HepG2 (cell line): ENCODE results near the gene AHCTF1. TPM values are rescaled to one million over a fixed set of nuclear protein-coding genes. Genes with fewer than 3 reads are reported as not detected.

Source experiments
- ATAC-seq: fragments of 200-7000 bp; cut with Tn5 transposase; 3 replicates; pipeline ENCODE4 v1.9.1; 2020; ENCODE audit warnings: mild to moderate bottlenecking, moderate library complexity
- BruUV-seq: library from RNA; stranded (reverse); fragments of 400-500 nt; replicated peaks from 2 replicates; lab custom pipeline; 2021; lab: Mats Ljungman, UMichigan
- CTCF ChIA-PET: fragments of 300-600 bp; formaldehyde crosslinking; extraction: SDS; loops from one replicate; lab custom pipeline; 2021; ENCODE audit warnings: low total read pairs, inconsistent platforms, low intra/inter-chr PET ratio; lab: Yijun Ruan, JAX
- POLR2A ChIA-PET: fragments of 350-600 bp; sonication (Branson Sonifier 250); formaldehyde crosslinking; loops from one replicate; lab custom pipeline; 2020; ENCODE audit warnings: antibody characterized with exemption, inconsistent platforms; lab: Yijun Ruan, JAX
- DNase-seq: peaks from one replicate; pipeline ENCODE4 v3.0.0-alpha.2; 2015; ENCODE audit warnings: low spot score
- FAIRE-seq: peaks from 3 replicates; lab custom pipeline; 2011; peaks lifted over from hg19 to GRCh38; lab: Jason Lieb, UNC
- H2AFZ ChIP-seq: one replicate; pipeline ENCODE4 v1.6.1; 2011; ENCODE audit warnings: low read length, inconsistent platforms
- H3K27ac ChIP-seq: fragments of 300-600 bp; 3 replicates; pipeline ENCODE4 v1.8.0; 2011; ENCODE audit warnings: mixed run types, mild to moderate bottlenecking, mixed read lengths, low read length, inconsistent platforms; ENCODE audit not compliant: insufficient read depth; ENCODE audit errors: extremely low read length
- H3K27me3 ChIP-seq, 2 experiments: fragments of 200-600 bp in 1 of 2; 2 replicates in 1 of 2; 3 replicates in 1 of 2; pipeline versions ENCODE4 v1.6.0 to v1.8.0; 2011; ENCODE audit warnings: low read length in 2 of 2, mild to moderate bottlenecking in 2 of 2, moderate library complexity in 2 of 2, inconsistent platforms in 1 of 2; ENCODE audit not compliant: insufficient read depth in 2 of 2, control insufficient read depth in 1 of 2
- H3K36me3 ChIP-seq, 2 experiments: fragments of 200-600 bp in 1 of 2; replicated peaks in 1 of 2; 2 replicates in 1 of 2; 3 replicates in 1 of 2; pipeline versions ENCODE4 v1.5.1 to v1.8.0; 2011; ENCODE audit warnings: low read length in 2 of 2, inconsistent platforms in 1 of 2; ENCODE audit not compliant: insufficient read depth in 2 of 2, control insufficient read depth in 1 of 2
- H3K4me1 ChIP-seq: 2 replicates; pipeline ENCODE4 v1.5.1; 2012; ENCODE audit warnings: low read length, inconsistent platforms; ENCODE audit not compliant: insufficient read depth
- H3K4me2 ChIP-seq: 2 replicates; pipeline ENCODE4 v1.6.0; 2011; ENCODE audit warnings: low read depth, low read length, inconsistent platforms
- H3K4me3 ChIP-seq, 3 experiments: fragments of 200-600 bp in 1 of 3; sonication (generic), shearing (Covaris generic) in 1 of 3; replicated peaks in 1 of 3; 2 replicates each; pipeline ENCODE4 v1.5.1; 2011 to 2016; ENCODE audit warnings: low read length in 3 of 3, inconsistent platforms in 2 of 3, low read depth in 2 of 3, mild to moderate bottlenecking in 2 of 3, control low read depth in 1 of 3, mixed read lengths in 1 of 3; ENCODE audit not compliant: insufficient read depth in 1 of 3
- H3K79me2 ChIP-seq: one replicate; pipeline ENCODE4 v1.6.1; 2011; ENCODE audit warnings: low read length, inconsistent platforms; ENCODE audit not compliant: insufficient read depth
- H3K9ac ChIP-seq: 2 replicates; pipeline ENCODE4 v1.6.0; 2011; ENCODE audit warnings: mild to moderate bottlenecking, low read depth, low read length, inconsistent platforms; ENCODE audit not compliant: insufficient read depth
- H3K9me3 ChIP-seq: 2 replicates; pipeline ENCODE4 v1.5.1; 2012; ENCODE audit warnings: mild to moderate bottlenecking, low read length
- H4K20me1 ChIP-seq: 2 replicates; pipeline ENCODE4 v1.6.0; 2011; ENCODE audit warnings: inconsistent platforms, mild to moderate bottlenecking, low read length, moderate library complexity; ENCODE audit not compliant: insufficient read depth
- CENPX ChIP-seq: sonication (generic); formaldehyde crosslinking; IDR thresholded peaks from 2 replicates; pipeline ENCODE4 v1.9.0; 2021; ENCODE audit warnings: mild to moderate bottlenecking, missing genetic modification reagents, moderate library complexity
- HNRNPUL1 ChIP-seq: fragments of 200-400 bp; formaldehyde crosslinking; IDR thresholded peaks from 2 replicates; pipeline ENCODE4 v1.6.1; 2017; ENCODE audit warnings: low read depth, mild to moderate bottlenecking, low read length, moderate library complexity
- KDM3A ChIP-seq: IDR thresholded peaks from 2 replicates; pipeline ENCODE4 v1.6.1; 2018; ENCODE audit warnings: low read depth, missing compliant biosample characterization
- NFRKB ChIP-seq: fragments of 450-650 bp; IDR thresholded peaks from 2 replicates; pipeline ENCODE4 v1.6.1; 2017
- PTBP1 ChIP-seq: fragments of 200-400 bp; formaldehyde crosslinking; IDR thresholded peaks from 2 replicates; pipeline ENCODE4 v1.6.1; 2018; ENCODE audit warnings: low read length, low read depth; ENCODE audit not compliant: poor library complexity, severe bottlenecking
- THAP8 ChIP-seq: sonication (generic); formaldehyde crosslinking; IDR thresholded peaks from 2 replicates; pipeline ENCODE4 v1.5.1; 2020; ENCODE audit warnings: missing genetic modification reagents, mild to moderate bottlenecking, borderline replicate concordance
- ZNF276 ChIP-seq: sonication (generic); formaldehyde crosslinking; IDR thresholded peaks from 2 replicates; pipeline ENCODE4 v1.4.0; 2020; ENCODE audit warnings: mild to moderate bottlenecking, low read depth, missing genetic modification reagents
- ZNF83 ChIP-seq: sonication (generic); formaldehyde crosslinking; IDR thresholded peaks from 2 replicates; pipeline ENCODE4 v1.4.0; 2020; ENCODE audit warnings: missing genetic modification reagents, mild to moderate bottlenecking, borderline replicate concordance
- ZSCAN12 ChIP-seq: sonication (generic); formaldehyde crosslinking; IDR thresholded peaks from 2 replicates; pipeline ENCODE4 v1.9.0; 2021; ENCODE audit warnings: mild to moderate bottlenecking, missing genetic modification reagents
- ZZZ3 ChIP-seq: sonication (generic); formaldehyde crosslinking; IDR thresholded peaks from 2 replicates; pipeline ENCODE4 v1.4.0; 2020; ENCODE audit warnings: missing genetic modification reagents, mild to moderate bottlenecking, borderline replicate concordance
- WGBS: methylation state at CpG from one replicate; pipeline ENCODE4 v1.1.6; 2017; ENCODE audit warnings: low lambda C conversion rate; 5-methylcytosine and 5-hydroxymethylcytosine counted together
- in situ Hi-C: cut with HindIII; loops from 2 replicates; pipeline ENCODE4 v1.10.0; 2017; ENCODE audit warnings: low pct_unique_long_range_greater_than_20kb; ENCODE audit not compliant: extremely low pct_ligation_motif_present
- intact Hi-C: fragments of 100-400 bp; cut with micrococcal nuclease; formaldehyde crosslinking; loops from one replicate; pipeline ENCODE4 v1.10.0; 2022; ENCODE audit not compliant: unreplicated experiment
- polyA plus RNA-seq, 8 experiments: library from polyadenylated mRNA; depleted of rRNA in 3 of 8; stranded (reverse) in 7 of 8; unstranded in 1 of 8; fragments of >200 nt; fragmentation: Illumina TruSeq in 4 of 8; extraction: Trizol in 4 of 8; gene quantifications; 2 replicates each; pipeline versions ENCODE4 v1.2.1 to v1.2.3, GENCODE V29; 2011 to 2016; ENCODE audit warnings: low read depth in 4 of 8, missing spikeins in 1 of 8, mixed read lengths in 1 of 8; ENCODE audit not compliant: insufficient read depth in 1 of 8
- total RNA-seq, 5 experiments: library from RNA; depleted of rRNA; stranded (reverse); fragments of >200 nt; fragmentation: Illumina TruSeq; extraction: Trizol; gene quantifications; 2 replicates each; pipeline ENCODE4 v1.2.3, GENCODE V29; 2016; ENCODE audit warnings: low read depth in 1 of 5

AHCTF1 gene
- total and polyA plus RNA-seq, 2 of the 13 experiments (the other 11 are each of a cell fraction or from before 2014, with no cell fraction given), result 16.6 to 45.9 TPM

- H3K9me3 ChIP-seq, result no peaks in the 10 kb centered on the region
- H3K27me3 ChIP-seq, result no peaks in the 10 kb centered on the region
- no TSS peak for BruUV-seq
- H3K4me2 ChIP-seq, result no peak overlapping the region
- no peak overlapping the region for H2AFZ ChIP-seq
- ChIA-PET POLR2A (no interaction called here), CTCF (no interaction called here)
- no peak for ATAC-seq
- H3K36me3 ChIP-seq, result peaks cover 17 to 49% of the 10 kb centered on the region in 2 experiments
- TF ChIP-seq ZNF83 (CRISPR knock-in tag), result no peak
- no peak for TF ChIP-seq HNRNPUL1
- TF ChIP-seq PTBP1, result no peak
- no peak for TF ChIP-seq ZNF276 (CRISPR knock-in tag)
- TF ChIP-seq NFRKB, result no peak
- 98% methylated on average over 4 of the region's 4 CpGs for WGBS
- DNase-seq, result no peak
- FAIRE-seq, result no peak
- intact Hi-C loops (no loop called here), in situ Hi-C loops (no loop called here)
- H3K9ac ChIP-seq, result no peak overlapping the region
- no peaks in the 10 kb centered on the region for H3K4me1 ChIP-seq
- no peak overlapping the region for H3K4me3 ChIP-seq
- no peak overlapping the region for H3K27ac ChIP-seq
- peaks cover 3% of the 10 kb centered on the region for H3K79me2 ChIP-seq
- 0 out of 2 replicates have a peak, but pooled peaks cover 7% of the 10 kb centered on the region for H4K20me1 ChIP-seq
These were observed 53.2 kb downstream of the AHCTF1 start for GRCh38 chr1:246878551-246878950.

- ChIA-PET POLR2A (no interaction called here), CTCF (no interaction called here)
- no peaks in the 10 kb centered on the region for H3K27me3 ChIP-seq
- peaks cover 7% of the 10 kb centered on the region for H3K79me2 ChIP-seq
- no peak overlapping the region for H3K4me2 ChIP-seq
- no peak for ATAC-seq
- intact Hi-C loops, result no loop called here
- in situ Hi-C loops, result no loop called here
- H3K4me3 ChIP-seq, result no peak overlapping the region
- H3K27ac ChIP-seq, result no peak overlapping the region
- no peak overlapping the region for H2AFZ ChIP-seq
- H3K36me3 ChIP-seq, result peaks cover 21 to 69% of the 10 kb centered on the region in 2 experiments
- 0 out of 2 replicates have a peak, but pooled peaks cover 7% of the 10 kb centered on the region for H4K20me1 ChIP-seq
- no peak for FAIRE-seq
- no peaks in the 10 kb centered on the region for H3K4me1 ChIP-seq
- BruUV-seq, result no TSS peak
- H3K9me3 ChIP-seq, result no peaks in the 10 kb centered on the region
- no peak for DNase-seq
- WGBS, result 98% methylated on average over 3 of the region's 3 CpGs
- H3K9ac ChIP-seq, result no peak overlapping the region
- TF ChIP-seq ZSCAN12 (CRISPR knock-in tag), result no peak
- TF ChIP-seq KDM3A (CRISPR knock-in tag), result no peak
- no peak for TF ChIP-seq CENPX (CRISPR knock-in tag)
- TF ChIP-seq ZZZ3 (CRISPR knock-in tag), result no peak
- no peak for TF ChIP-seq THAP8 (CRISPR knock-in tag)
These were observed 55.3 kb downstream of the AHCTF1 start for GRCh38 chr1:246876431-246876830.
